Spleen (tissue), 11 donors: ENCODE measurements around the gene ANKRD17. TPM values are rescaled to one million over a fixed set of nuclear protein-coding genes. Genes with fewer than 3 reads are reported as not detected.
A peak's percentile ranks its signal among the peaks of the same experiment; 100 is the strongest.

Source experiments
- DNase-seq: peaks from one replicate; pipeline ENCODE4 v3.0.0-alpha.2; 2020
- H3K27ac ChIP-seq, 8 donors: fragments of 200-600 bp; sonication (generic) in 7 of 8; 1 replicate in 4 of 8; 2 replicates in 4 of 8; pipeline versions ENCODE4 v1.5.0 to v1.8.0; 2016 to 2021; ENCODE audit warnings: inconsistent platforms in 4 of 8, mild to moderate bottlenecking in 4 of 8, moderate library complexity in 1 of 8
- H3K27me3 ChIP-seq, 7 donors: fragments of 200-600 bp; sonication (generic) in 6 of 7; replicated peaks in 1 of 7; 1 replicate in 4 of 7; 2 replicates in 3 of 7; pipeline versions ENCODE4 v1.5.0 to v1.8.0; 2016 to 2021; ENCODE audit warnings: inconsistent platforms in 3 of 7, mild to moderate bottlenecking in 1 of 7
- H3K36me3 ChIP-seq, 6 donors: fragments of 200-600 bp; sonication (generic) in 5 of 6; 1 replicate in 4 of 6; 2 replicates in 2 of 6; pipeline versions ENCODE4 v1.5.0 to v1.8.0; 2016 to 2021; ENCODE audit warnings: inconsistent platforms in 2 of 6
- H3K4me1 ChIP-seq, 6 donors: fragments of 200-600 bp; sonication (generic) in 5 of 6; 1 replicate in 3 of 6; 2 replicates in 3 of 6; pipeline versions ENCODE4 v1.5.0 to v1.8.0; 2016 to 2021; ENCODE audit warnings: inconsistent platforms in 3 of 6
- H3K4me3 ChIP-seq, 8 donors: fragments of 200-600 bp; sonication (generic) in 7 of 8; 1 replicate in 4 of 8; 2 replicates in 4 of 8; pipeline versions ENCODE4 v1.5.0 to v1.8.0; 2016 to 2021; ENCODE audit warnings: inconsistent platforms in 4 of 8, mild to moderate bottlenecking in 4 of 8, moderate library complexity in 2 of 8
- H3K9me3 ChIP-seq, 8 donors: fragments of 200-600 bp; sonication (generic) in 7 of 8; 1 replicate in 4 of 8; 2 replicates in 4 of 8; pipeline versions ENCODE4 v1.5.0 to v1.8.0; 2016 to 2021; ENCODE audit warnings: inconsistent platforms in 4 of 8
- CTCF ChIP-seq, 11 experiments: fragments of 200-600 bp in 7 of 11; fragments of 450-650 bp in 4 of 11; sonication (generic) in 4 of 11; IDR thresholded peaks in 8 of 11; conservative IDR thresholded peaks in 3 of 11; 1 replicate in 7 of 11; 2 replicates in 4 of 11; pipeline versions ENCODE4 v1.4.0 to v1.8.0; 2016 to 2021; ENCODE audit warnings: antibody characterized with exemption in 11 of 11, inconsistent platforms in 4 of 11, mild to moderate bottlenecking in 1 of 11
- POLR2A ChIP-seq, 3 donors: fragments of 450-650 bp; IDR thresholded peaks; one replicate each; pipeline ENCODE4 v1.5.1; 2017; ENCODE audit warnings: antibody characterized with exemption in 3 of 3, mild to moderate bottlenecking in 1 of 3
- POLR2AphosphoS5 ChIP-seq, 3 donors: sonication (generic); formaldehyde crosslinking; IDR thresholded peaks; one replicate each; pipeline ENCODE4 v1.5.1; 2017; ENCODE audit warnings: antibody characterized with exemption in 3 of 3
- WGBS, 5 donors: extraction: QIAGEN DNeasy Blood & Tissue Kit in 3 of 5; methylation state at CpG; one replicate each; pipeline versions ENCODE4 v1.1.5 to v1.1.7; 2013 to 2018; 5-methylcytosine and 5-hydroxymethylcytosine counted together
- intact Hi-C: fragments of 100-400 bp; cut with DNase I; formaldehyde crosslinking; loops from one replicate; pipeline ENCODE4 v1.15.0; 2023; ENCODE audit warnings: low total_unique reads
- polyA plus RNA-seq, 3 donors: library from polyadenylated mRNA; stranded (reverse); fragments of 200-250 nt; gene quantifications; one replicate each; pipeline ENCODE4 v1.2.1, GENCODE V29; 2013
- total RNA-seq, 7 donors: library from RNA; depleted of rRNA in 3 of 7; stranded (reverse); fragments of >200 nt in 3 of 7; fragmentation: NEBNext Ultra II Directional in 4 of 7; extraction: Animal tissue kit (Norgen Biotek cat#: 25700) in 4 of 7; gene quantifications; one replicate each; pipeline versions ENCODE4 v1.1.0 to v1.2.1, GENCODE V29; 2016 to 2021
- donor health status: healthy with polysubstance abuse.
- donor health status: DM: no; HTN: no; CAD: no; lungs with moderate emphysema.
- donor health status: DM: no; HTN: no; CAD: no.
- donor health status: Bipolar disorder and iron deficiency.
- donor health status: healthy.
- donor health status: DM: no; HTN: no; CAD: no.
- donor health status: DM: yes; HTN: yes; CAD: no.

ANKRD17 gene
- total and polyA plus RNA-seq, 10 donors, result 7.1 to 71.5 (median 60.0) TPM

DNA sequence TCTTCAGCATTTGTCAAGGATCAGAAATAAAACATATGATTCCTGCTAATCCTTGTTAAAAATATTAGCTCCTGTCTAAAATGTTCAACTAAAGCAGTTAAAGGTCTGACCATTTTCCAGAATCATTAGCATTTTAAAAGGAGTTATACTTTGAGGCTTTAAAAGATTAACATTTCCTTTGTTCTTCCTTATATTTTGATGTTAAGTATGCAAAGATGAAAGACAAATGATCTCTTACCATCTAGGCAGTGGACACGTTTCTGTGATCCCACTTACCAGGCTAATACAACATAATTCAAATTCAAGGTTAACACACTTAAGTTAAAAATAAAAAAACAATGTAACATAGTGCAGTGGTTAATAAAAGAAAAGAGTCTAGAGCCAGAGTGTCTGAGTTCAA, 127.3 kb downstream of the ANKRD17 start:
- 57 to 80% (median 67%) methylated on average over 1 of the region's 1 CpG for WGBS, 5 donors
- H3K27me3 ChIP-seq, result no peaks in the 10 kb centered on the region
- H3K36me3 ChIP-seq, result peaks cover 0 to 100% (median 29%) of the 10 kb centered on the region in 6 donors
- no peak for DNase-seq
- intact Hi-C loops, result no loop called here
- no peak for TF ChIP-seq POLR2A (IDR thresholded peaks at IDR 0.05)
- TF ChIP-seq CTCF (IDR thresholded peaks at IDR 0.05 in 8 of 11, conservative IDR thresholded peaks at IDR 0.05 in 3 of 11), result no peak
- no peak for TF ChIP-seq POLR2AphosphoS5 (IDR thresholded peaks at IDR 0.05)
- H3K9me3 ChIP-seq, result no peaks in the 10 kb centered on the region
- H3K4me3 ChIP-seq, result no peak overlapping the region
- peaks cover 0 to 4% (median 0%) of the 10 kb centered on the region in 6 donors for H3K4me1 ChIP-seq
- no peak overlapping the region for H3K27ac ChIP-seq

GRCh38 chr4:73129319-73129718, 129.3 kb downstream of the ANKRD17 start:
- no peak overlapping the region for H3K4me3 ChIP-seq
- 95 to 100% (median 99%) methylated on average over 1 of the region's 1 CpG for WGBS, 5 donors
- intact Hi-C loops, result no loop called here
- H3K27me3 ChIP-seq, result no peaks in the 10 kb centered on the region
- no peak for TF ChIP-seq POLR2AphosphoS5 (IDR thresholded peaks at IDR 0.05)
- no peak for TF ChIP-seq CTCF (IDR thresholded peaks at IDR 0.05 in 8 of 11, conservative IDR thresholded peaks at IDR 0.05 in 3 of 11)
- no peak for TF ChIP-seq POLR2A (IDR thresholded peaks at IDR 0.05)
- peaks cover 0 to 4% (median 0%) of the 10 kb centered on the region in 6 donors for H3K4me1 ChIP-seq
- no peak for DNase-seq
- H3K9me3 ChIP-seq, result no peaks in the 10 kb centered on the region
- no peak overlapping the region for H3K27ac ChIP-seq
- peaks cover 0 to 100% (median 37%) of the 10 kb centered on the region in 6 donors for H3K36me3 ChIP-seq

GRCh38 chr4:73127839-73128453, 130.7 kb downstream of the ANKRD17 start:
- H3K4me1 ChIP-seq, result peaks cover 0 to 4% (median 0%) of the 10 kb centered on the region in 6 donors
- WGBS, 5 donors, result 81 to 94% (median 90%) methylated on average over 3 of the region's 3 CpGs
- H3K36me3 ChIP-seq, result peaks cover 0 to 100% (median 36%) of the 10 kb centered on the region in 6 donors
- DNase-seq, result no peak
- no peak overlapping the region for H3K27ac ChIP-seq
- no peaks in the 10 kb centered on the region for H3K27me3 ChIP-seq
- TF ChIP-seq POLR2AphosphoS5 (IDR thresholded peaks at IDR 0.05) (no peak), POLR2A (IDR thresholded peaks at IDR 0.05) (no peak), CTCF (IDR thresholded peaks at IDR 0.05 in 8 of 11, conservative IDR thresholded peaks at IDR 0.05 in 3 of 11) (peak in 4 of 11 experiments; percentile 12 to 44 (median 19))
- H3K4me3 ChIP-seq, result no peak overlapping the region
- H3K9me3 ChIP-seq, result no peaks in the 10 kb centered on the region
- intact Hi-C loops, result no loop called here

- WGBS, 5 donors, result 88 to 96% (median 93%) methylated on average over 4 of the region's 4 CpGs
- peaks cover 0 to 99% (median 57%) of the 10 kb centered on the region in 6 donors for H3K36me3 ChIP-seq
These were observed 149.1 kb downstream of the ANKRD17 start for GRCh38 chr4:73109493-73109892.

More at GRCh38 chr4:73109493-73109892, 149.1 kb downstream of the ANKRD17 start:
- Histone ChIP-seq H3K4me1 (no peaks in the 10 kb centered on the region), H3K9me3 (no peaks in the 10 kb centered on the region), H3K27ac (no peak overlapping the region), H3K4me3 (no peak overlapping the region), H3K27me3 (no peaks in the 10 kb centered on the region)
- no peak for DNase-seq
- TF ChIP-seq CTCF (IDR thresholded peaks at IDR 0.05 in 8 of 11, conservative IDR thresholded peaks at IDR 0.05 in 3 of 11) (no peak), POLR2AphosphoS5 (IDR thresholded peaks at IDR 0.05) (no peak), POLR2A (IDR thresholded peaks at IDR 0.05) (no peak)
- intact Hi-C loops, result no loop called here
